ENCODE measurements around the gene PKHD1. TPM values are rescaled to one million over a fixed set of nuclear protein-coding genes. Genes with fewer than 3 reads are reported as not detected.

PKHD1 gene
- total RNA-seq, 1 donor from 2014 or later, result not detected

GRCh38 chr6:51630011-51630410, 457.4 kb downstream of the PKHD1 start:
- no peak for DNase-seq (ENCODE audit: low read depth in 2 of 2)

GRCh38 chr6:51626391-51626790, 461.0 kb downstream of the PKHD1 start:
- no peak for DNase-seq (ENCODE audit: low read depth in 2 of 2)

- no peak for DNase-seq (ENCODE audit: low read depth in 2 of 2)
Observed at GRCh38 chr6:51625566-51625965, 461.8 kb downstream of the PKHD1 start.

- no peak for DNase-seq (ENCODE audit: low read depth in 2 of 2)
Observed at GRCh38 chr6:51620971-51621370, 466.4 kb downstream of the PKHD1 start.

- no peak for DNase-seq (ENCODE audit: low read depth in 2 of 2)
Observed at GRCh38 chr6:51619042-51619799, 468.2 kb downstream of the PKHD1 start.

GRCh38 chr6:51618563-51618962, 468.9 kb downstream of the PKHD1 start:
- no peak for DNase-seq (ENCODE audit: low read depth in 2 of 2)

- DNase-seq (ENCODE audit: low read depth in 2 of 2), result no peak
Observed at GRCh38 chr6:51617751-51618150, 469.7 kb downstream of the PKHD1 start.

- DNase-seq (ENCODE audit: low read depth in 2 of 2), result no peak
Observed at GRCh38 chr6:51616243-51616642, 471.2 kb downstream of the PKHD1 start.

GRCh38 chr6:51614725-51615124, 472.7 kb downstream of the PKHD1 start:
- no peak for DNase-seq (ENCODE audit: low read depth in 2 of 2)

GRCh38 chr6:51613558-51613957, 473.9 kb downstream of the PKHD1 start:
- no peak for DNase-seq (ENCODE audit: low read depth in 2 of 2)

GRCh38 chr6:51608932-51609331, 478.5 kb downstream of the PKHD1 start:
- DNase-seq (ENCODE audit: low read depth in 2 of 2), result no peak

- DNase-seq (ENCODE audit: low read depth in 2 of 2), result no peak
Observed at GRCh38 chr6:51608383-51608782, 479.0 kb downstream of the PKHD1 start.

GRCh38 chr6:51600514-51600913, 486.9 kb downstream of the PKHD1 start:
- no peak for DNase-seq (ENCODE audit: low read depth in 2 of 2)

- DNase-seq (ENCODE audit: low read depth in 2 of 2), result no peak
Observed at GRCh38 chr6:51598171-51598570, 489.2 kb downstream of the PKHD1 start.

GRCh38 chr6:51594981-51595380, 492.4 kb downstream of the PKHD1 start:
- no peak for DNase-seq (ENCODE audit: low read depth in 2 of 2)

- DNase-seq (ENCODE audit: low read depth in 2 of 2), result no peak
Observed at GRCh38 chr6:51585264-51585663, 502.1 kb downstream of the PKHD1 start.

- no peak for DNase-seq (ENCODE audit: low read depth in 2 of 2)
Observed at GRCh38 chr6:51584163-51584562, 503.2 kb downstream of the PKHD1 start.

- no peak for DNase-seq (ENCODE audit: low read depth in 2 of 2)
Observed at GRCh38 chr6:51578994-51579393, 508.4 kb downstream of the PKHD1 start.

GRCh38 chr6:51578362-51578761, 509.1 kb downstream of the PKHD1 start:
- no peak for DNase-seq (ENCODE audit: low read depth in 2 of 2)

- DNase-seq (ENCODE audit: low read depth in 2 of 2), result no peak
Observed at GRCh38 chr6:51574040-51574439, 513.4 kb downstream of the PKHD1 start.

GRCh38 chr6:51571168-51571567, 516.2 kb downstream of the PKHD1 start:
- no peak for DNase-seq (ENCODE audit: low read depth in 2 of 2)

GRCh38 chr6:51570168-51570921, 517.1 kb downstream of the PKHD1 start:
- DNase-seq (ENCODE audit: low read depth in 2 of 2), result no peak

GRCh38 chr6:51569594-51569993, 517.8 kb downstream of the PKHD1 start:
- DNase-seq (ENCODE audit: low read depth in 2 of 2), result no peak
